Osteocyte (in vitro differentiated cells): ENCODE measurements around the gene COPB2. TPM values are rescaled to one million over a fixed set of nuclear protein-coding genes. Genes with fewer than 3 reads are reported as not detected.
A peak's percentile ranks its signal among the peaks of the same experiment; 100 is the strongest.

Experiments
- DNase-seq: peaks from one replicate; pipeline ENCODE4 v3.0.0; 2021; ENCODE audit warnings: mixed read lengths; ENCODE audit not compliant: unreplicated experiment; ENCODE audit errors: extremely low spot score
- H3K27ac Mint-ChIP-seq: one replicate; pipeline ENCODE4 v1.8.0; 2021; ENCODE audit warnings: mild to moderate bottlenecking, mixed read lengths; ENCODE audit not compliant: unreplicated experiment
- H3K27me3 Mint-ChIP-seq: one replicate; pipeline ENCODE4 v1.8.0; 2021; ENCODE audit warnings: mixed read lengths; ENCODE audit not compliant: unreplicated experiment
- H3K36me3 Mint-ChIP-seq: one replicate; pipeline ENCODE4 v1.8.0; 2021; ENCODE audit warnings: mixed read lengths; ENCODE audit not compliant: unreplicated experiment
- H3K4me1 Mint-ChIP-seq: one replicate; pipeline ENCODE4 v1.8.0; 2021; ENCODE audit warnings: mixed read lengths; ENCODE audit not compliant: unreplicated experiment
- H3K4me3 Mint-ChIP-seq: one replicate; pipeline ENCODE4 v1.8.0; 2021; ENCODE audit warnings: mild to moderate bottlenecking, moderate library complexity, mixed read lengths; ENCODE audit not compliant: unreplicated experiment
- H3K9me3 Mint-ChIP-seq: one replicate; pipeline ENCODE4 v1.8.0; 2021; ENCODE audit warnings: mixed read lengths; ENCODE audit not compliant: unreplicated experiment
- total RNA-seq: library from RNA; stranded (reverse); gene quantifications from 2 replicates; pipeline ENCODE4 v1.2.1, GENCODE V29; 2021
- TF ChIP-seq, protein P1 (sequence below): fragments of 200-600 bp; sonication (generic); IDR thresholded peaks from 2 replicates; pipeline ENCODE4 v1.5.0; 2021; ENCODE audit warnings: antibody characterized with exemption, mild to moderate bottlenecking, moderate library complexity

The COPB2 gene
- total RNA-seq, 1 donor from 2014 or later: 178 TPM

DNA sequence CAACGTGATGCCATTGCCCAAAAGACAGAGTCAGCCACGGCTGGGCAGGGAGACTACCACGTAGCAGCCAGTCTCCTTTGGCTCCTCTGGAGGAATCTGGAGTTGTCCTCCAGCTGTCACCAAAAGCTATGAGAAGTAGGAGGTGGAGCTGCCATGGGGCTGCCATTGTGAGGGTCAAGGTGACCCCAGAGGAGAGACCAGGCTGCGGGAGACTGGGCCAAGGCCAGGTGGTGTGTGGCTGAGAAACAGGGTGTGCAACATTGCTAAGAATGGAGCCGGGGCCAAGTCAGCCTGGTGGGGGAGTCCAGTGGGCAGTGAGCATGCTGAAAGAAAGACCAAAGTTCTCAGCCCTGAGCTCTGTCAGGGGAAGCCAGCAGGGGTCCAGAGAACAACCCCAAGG is 75.5 kb downstream of the COPB2 start:
- Mint-ChIP-seq H3K9me3 (no peaks in the 10 kb centered on the region), H3K27ac (no peak overlapping the region), H3K4me1 (peaks cover 16% of the 10 kb centered on the region), H3K4me3 (no peak overlapping the region), H3K27me3 (peaks cover 21% of the 10 kb centered on the region), H3K36me3 (no peaks in the 10 kb centered on the region)
- DNase-seq: no peak
- TF ChIP-seq, protein P1, sequence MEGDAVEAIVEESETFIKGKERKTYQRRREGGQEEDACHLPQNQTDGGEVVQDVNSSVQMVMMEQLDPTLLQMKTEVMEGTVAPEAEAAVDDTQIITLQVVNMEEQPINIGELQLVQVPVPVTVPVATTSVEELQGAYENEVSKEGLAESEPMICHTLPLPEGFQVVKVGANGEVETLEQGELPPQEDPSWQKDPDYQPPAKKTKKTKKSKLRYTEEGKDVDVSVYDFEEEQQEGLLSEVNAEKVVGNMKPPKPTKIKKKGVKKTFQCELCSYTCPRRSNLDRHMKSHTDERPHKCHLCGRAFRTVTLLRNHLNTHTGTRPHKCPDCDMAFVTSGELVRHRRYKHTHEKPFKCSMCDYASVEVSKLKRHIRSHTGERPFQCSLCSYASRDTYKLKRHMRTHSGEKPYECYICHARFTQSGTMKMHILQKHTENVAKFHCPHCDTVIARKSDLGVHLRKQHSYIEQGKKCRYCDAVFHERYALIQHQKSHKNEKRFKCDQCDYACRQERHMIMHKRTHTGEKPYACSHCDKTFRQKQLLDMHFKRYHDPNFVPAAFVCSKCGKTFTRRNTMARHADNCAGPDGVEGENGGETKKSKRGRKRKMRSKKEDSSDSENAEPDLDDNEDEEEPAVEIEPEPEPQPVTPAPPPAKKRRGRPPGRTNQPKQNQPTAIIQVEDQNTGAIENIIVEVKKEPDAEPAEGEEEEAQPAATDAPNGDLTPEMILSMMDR: no peak

- TF ChIP-seq, protein P1: no peak
- Mint-ChIP-seq H3K4me3 (no peak overlapping the region), H3K4me1 (peaks cover 23% of the 10 kb centered on the region), H3K27me3 (peaks cover 21% of the 10 kb centered on the region), H3K27ac (no peak overlapping the region), H3K36me3 (no peaks in the 10 kb centered on the region), H3K9me3 (no peaks in the 10 kb centered on the region)
- no peak for DNase-seq
Measured at GRCh38 chr3:139312959-139313358, 76.5 kb downstream of the COPB2 start.

- TF ChIP-seq, protein P1: no peak
- Mint-ChIP-seq H3K4me1 (peaks cover 23% of the 10 kb centered on the region), H3K27me3 (peaks cover 18% of the 10 kb centered on the region), H3K9me3 (no peaks in the 10 kb centered on the region), H3K36me3 (no peaks in the 10 kb centered on the region), H3K4me3 (no peak overlapping the region), H3K27ac (no peak overlapping the region)
- no peak for DNase-seq
Measured at GRCh38 chr3:139312416-139312815, 77.0 kb downstream of the COPB2 start.

- H3K4me1 Mint-ChIP-seq: peaks cover 23% of the 10 kb centered on the region
Measured at GRCh38 chr3:139311557-139311956, 77.9 kb downstream of the COPB2 start.

GRCh38 chr3:139310474-139310933 is 78.9 kb downstream of the COPB2 start:
- Mint-ChIP-seq H3K36me3 (no peaks in the 10 kb centered on the region), H3K9me3 (no peaks in the 10 kb centered on the region), H3K27ac (peak overlapping the region; percentile 70), H3K4me1 (peaks cover 23% of the 10 kb centered on the region), H3K27me3 (peaks cover 9% of the 10 kb centered on the region), H3K4me3 (no peak overlapping the region)
- DNase-seq: no peak
- TF ChIP-seq, protein P1: no peak

More at GRCh38 chr3:139311557-139311956, 77.9 kb downstream of the COPB2 start:
- Mint-ChIP-seq H3K27me3 (peaks cover 16% of the 10 kb centered on the region), H3K36me3 (no peaks in the 10 kb centered on the region), H3K27ac (no peak overlapping the region), H3K4me3 (no peak overlapping the region), H3K9me3 (no peaks in the 10 kb centered on the region)
- TF ChIP-seq, protein P1: no peak
- no peak for DNase-seq
